ENCODE results near the gene UBE3D. TPM values are rescaled to one million over a fixed set of nuclear protein-coding genes. Genes with fewer than 3 reads are reported as not detected.

The UBE3D gene
- total and polyA plus RNA-seq, 2 of the 8 experiments (the other 6 are each of a cell fraction or from before 2014, with no cell fraction given) = 5.7 to 16.3 TPM

DNA sequence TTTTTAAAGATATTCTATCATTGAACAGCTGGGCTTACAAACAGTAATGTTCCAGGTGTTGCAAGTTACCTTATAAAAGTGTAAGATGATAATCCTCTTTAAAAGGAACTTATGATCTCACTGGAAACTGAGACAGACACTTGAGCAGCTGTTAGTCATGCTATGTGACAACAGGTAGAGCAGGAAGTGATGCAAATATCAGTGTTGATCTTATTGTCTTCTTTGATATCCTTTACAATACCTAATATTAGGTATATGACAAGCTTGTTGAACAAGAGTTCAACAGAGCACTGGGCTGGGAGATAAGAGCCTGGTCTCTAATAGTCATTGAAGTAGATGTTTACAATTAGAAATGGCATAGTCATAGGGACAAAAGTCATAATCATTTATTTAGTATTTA is 150.0 kb downstream of the UBE3D start:
- H2BK20ac ChIP-seq (ENCODE audit: low read length) = no peak overlapping the region
- H3K79me2 ChIP-seq (ENCODE audit: control insufficient read depth in 1 of 2, insufficient read depth in 2 of 2, low read length in 2 of 2) = no peaks in the 10 kb centered on the region
- no peak overlapping the region for H3K14ac ChIP-seq (ENCODE audit: insufficient read length)
- H3K9me3 ChIP-seq (ENCODE audit: insufficient read depth in 2 of 2, low read depth in 1 of 2, low read length in 1 of 2) = peaks cover 3 to 6% of the 10 kb centered on the region in 2 experiments; a peak in 2 of 4 replicates
- peaks cover 0 to 3% (median 0%) of the 10 kb centered on the region in 4 experiments; a peak in 3 of 8 replicates for H3K36me3 ChIP-seq (ENCODE audit: control insufficient read depth in 2 of 4, insufficient read depth in 4 of 4, low read length in 3 of 4)
- DNase-seq (ENCODE audit: low read depth in 1 of 2, low spot score in 2 of 2) (no peak), FAIRE-seq (no peak)
- no peak overlapping the region for H3K27ac ChIP-seq (ENCODE audit: low read depth, low read length)
- no peak overlapping the region for H2AK5ac ChIP-seq (ENCODE audit: low read depth, low read length)
- no peak overlapping the region for H3K56ac ChIP-seq (replicated peaks; ENCODE audit: insufficient read length, low read depth, low read length)
- no peak overlapping the region for H2BK15ac ChIP-seq (ENCODE audit: low read length)
- H3K23ac ChIP-seq (ENCODE audit: insufficient read length) = no peak overlapping the region
- H3K79me1 ChIP-seq (ENCODE audit: low read depth, low read length) = no peaks in the 10 kb centered on the region
- no peak overlapping the region for H2BK12ac ChIP-seq (ENCODE audit: low read depth, low read length)
- H3K23me2 ChIP-seq (ENCODE audit: low read depth, low read length) = no peaks in the 10 kb centered on the region; the same call in 1 of the 2 replicates
- H4K5ac ChIP-seq (ENCODE audit: insufficient read length, low read depth, low read length) = no peak overlapping the region
- no peak overlapping the region for H2AFZ ChIP-seq (ENCODE audit: low read length)
- TF ChIP-seq HDAC6 (IDR thresholded peaks at IDR 0.05; ENCODE audit: low read depth, low read length) (no peak), ASH2L (IDR thresholded peaks at IDR 0.05; ENCODE audit: low read length) (no peak), KDM5A (IDR thresholded peaks at IDR 0.05; ENCODE audit: low read length) (no peak), MAFK (IDR thresholded peaks at IDR 0.05; ENCODE audit: low read depth, low read length) (no peak), SAP30 (IDR thresholded peaks at IDR 0.05; ENCODE audit: insufficient read depth, insufficient replicate concordance, low read length) (no peak), TAF1 (IDR thresholded peaks at IDR 0.05; ENCODE audit: low read depth, low read length) (no peak), KDM4A (IDR thresholded peaks at IDR 0.05; ENCODE audit: low read depth, low read length, severe bottlenecking) (no peak), SRF (IDR thresholded peaks at IDR 0.05; ENCODE audit: low read depth, low read length) (no peak)
- TF ChIP-seq, protein P1, sequence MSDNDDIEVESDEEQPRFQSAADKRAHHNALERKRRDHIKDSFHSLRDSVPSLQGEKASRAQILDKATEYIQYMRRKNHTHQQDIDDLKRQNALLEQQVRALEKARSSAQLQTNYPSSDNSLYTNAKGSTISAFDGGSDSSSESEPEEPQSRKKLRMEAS (IDR thresholded peaks at IDR 0.05) = no peak
- H2BK5ac ChIP-seq (ENCODE audit: low read depth, low read length) = no peak overlapping the region
- no peak overlapping the region for H3K4me3 ChIP-seq (ENCODE audit: extremely low read depth in 1 of 4, insufficient read depth in 2 of 4, low read depth in 3 of 4, low read length in 4 of 4)
- H2BK120ac ChIP-seq (replicated peaks; ENCODE audit: low read depth, low read length) = no peak overlapping the region
- no peak overlapping the region for H4K91ac ChIP-seq (replicated peaks; ENCODE audit: insufficient read length, low read length)
- H3K4ac ChIP-seq (replicated peaks; ENCODE audit: insufficient read length, low read depth, low read length) = no peak overlapping the region
- POLR2A ChIA-PET (ENCODE audit: partially characterized antibody) = no interaction called here
- H3K4me2 ChIP-seq (ENCODE audit: insufficient read depth in 1 of 2, low read depth in 2 of 2, low read length in 2 of 2) = no peak overlapping the region
- no peak overlapping the region for H3K9ac ChIP-seq (replicated peaks in 1 of 4; ENCODE audit: extremely low read depth in 1 of 4, low read depth in 3 of 4, low read length in 3 of 4)
- no peak overlapping the region for H3K18ac ChIP-seq (ENCODE audit: extremely low read depth, low read length)
- CTCF ChIA-PET (ENCODE audit: partially characterized antibody) = interaction anchor here (2.1 kb wide), 1 partner anchor 14 kb away, joined by 4 read pairs; no protein-coding TSS in a partner anchor
- 0 out of 7 replicates have a peak, but pooled peaks cover 0 to 1% (median 0%) of the 10 kb centered on the region in 4 experiments for H3K4me1 ChIP-seq (replicated peaks in 1 of 4; ENCODE audit: control insufficient read depth in 3 of 4, insufficient read depth in 4 of 4, low read length in 3 of 4)
- no peaks in the 10 kb centered on the region for H4K20me1 ChIP-seq (replicated peaks in 1 of 2; ENCODE audit: control insufficient read depth in 1 of 2, insufficient read depth in 2 of 2, low read length in 2 of 2)
- no peaks in the 10 kb centered on the region for H3K27me3 ChIP-seq (replicated peaks in 1 of 4; ENCODE audit: control insufficient read depth in 3 of 4, extremely low read depth in 1 of 4, insufficient read depth in 3 of 4, low read length in 3 of 4)
- H4K8ac ChIP-seq (ENCODE audit: extremely low read depth, insufficient read depth, low read length) = no peak overlapping the region

Measured in H1 (cell line).